NCI-H2196 (cell line): ENCODE results near the gene AJM1.
"Not testable (repeated sequence)": the region's sequence is repeated elsewhere in the genome, so short reads cannot be mapped to it uniquely, and the experiment has no call there.

Experiments used
- DNase-seq: peaks from one replicate; lab custom pipeline; 2025; ENCODE audit not compliant: unreplicated experiment; lab: John Stamatoyannopoulos, UW

The AJM1 gene

DNA sequence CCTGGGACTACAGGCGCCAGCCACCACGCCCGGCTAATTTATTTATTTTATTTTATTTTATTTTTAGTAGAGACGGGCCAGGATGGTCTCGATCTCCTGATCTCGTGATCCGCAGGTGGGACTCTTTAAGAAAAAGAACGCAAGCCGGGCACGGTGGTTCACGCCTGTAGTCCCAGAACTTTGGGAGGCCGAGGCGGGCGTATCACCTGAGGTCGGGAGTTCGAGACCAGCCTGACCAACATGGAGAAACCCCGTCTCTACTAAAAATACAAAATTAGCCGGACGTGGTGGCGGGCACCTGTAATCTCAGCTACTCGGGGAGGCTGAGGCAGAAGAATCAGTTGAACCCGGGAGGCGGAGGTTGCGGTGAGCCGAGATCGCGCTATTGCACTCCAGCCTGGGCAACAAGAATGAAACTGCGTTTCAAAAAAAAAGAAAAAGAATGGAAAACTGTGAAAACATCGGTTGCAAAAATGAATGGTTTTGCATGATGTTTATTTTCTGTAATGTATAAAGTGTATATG lies 24.7 kb downstream of the AJM1 start:
- not testable (repeated sequence) for DNase-seq

DNA sequence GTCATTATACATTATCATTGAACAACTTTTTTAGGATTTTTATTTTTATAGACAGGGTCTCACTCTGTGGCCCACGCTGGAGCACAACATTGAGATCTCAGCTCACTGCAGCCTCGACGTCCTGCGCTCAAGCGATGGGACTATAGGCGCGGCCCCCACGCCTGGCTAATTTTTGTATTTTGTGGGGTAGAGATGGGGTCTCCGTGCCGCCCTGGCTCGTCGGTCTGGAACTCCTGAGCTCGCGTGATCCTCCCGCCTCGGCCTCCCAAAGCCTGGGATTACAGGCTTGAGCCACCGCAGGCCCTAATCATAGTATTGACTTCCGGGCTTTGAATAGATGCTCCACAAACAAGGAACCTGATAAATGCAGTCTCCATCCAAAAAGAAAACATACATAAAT lies 25.2 kb downstream of the AJM1 start:
- DNase-seq: no peak

DNA sequence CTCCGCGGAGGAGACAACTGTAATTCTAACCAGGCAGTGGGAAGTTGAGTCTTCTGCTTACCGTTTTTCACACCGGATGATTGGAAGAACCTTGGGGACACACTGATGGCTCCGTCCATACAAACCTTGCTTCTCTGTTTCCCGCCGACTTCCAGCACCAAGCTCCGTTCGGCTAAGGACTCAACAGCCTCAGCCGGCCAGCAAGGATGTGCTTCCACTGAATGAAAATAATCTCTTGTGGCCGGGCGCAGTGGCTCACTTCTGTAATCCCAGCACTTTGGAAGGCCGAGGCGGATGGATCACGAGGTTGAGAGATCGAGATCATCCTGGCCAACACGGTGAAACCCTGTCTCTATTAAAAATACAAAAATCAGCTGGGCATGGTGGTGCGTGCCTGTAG lies 25.6 kb downstream of the AJM1 start:
- DNase-seq: no peak

DNA sequence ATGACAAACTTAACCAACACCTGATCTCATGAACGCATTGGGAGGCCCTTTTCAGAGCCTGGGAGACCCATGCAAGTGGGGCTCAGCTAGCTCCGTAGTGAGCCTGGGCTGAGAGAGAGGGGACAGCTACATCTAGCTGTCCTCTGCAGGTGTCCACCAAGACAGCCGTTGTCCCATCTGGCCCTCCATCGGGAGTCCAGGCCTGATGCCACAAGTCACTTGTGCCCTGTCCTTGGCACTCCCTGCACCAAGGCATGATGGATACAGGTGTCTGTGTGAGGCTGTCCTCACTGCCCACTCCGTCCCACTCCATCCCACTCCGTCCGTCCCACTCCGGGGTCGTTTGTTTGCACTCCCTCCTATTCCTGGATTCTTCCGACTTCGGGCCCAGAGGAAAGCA lies 26.4 kb downstream of the AJM1 start:
- DNase-seq: no peak

DNA sequence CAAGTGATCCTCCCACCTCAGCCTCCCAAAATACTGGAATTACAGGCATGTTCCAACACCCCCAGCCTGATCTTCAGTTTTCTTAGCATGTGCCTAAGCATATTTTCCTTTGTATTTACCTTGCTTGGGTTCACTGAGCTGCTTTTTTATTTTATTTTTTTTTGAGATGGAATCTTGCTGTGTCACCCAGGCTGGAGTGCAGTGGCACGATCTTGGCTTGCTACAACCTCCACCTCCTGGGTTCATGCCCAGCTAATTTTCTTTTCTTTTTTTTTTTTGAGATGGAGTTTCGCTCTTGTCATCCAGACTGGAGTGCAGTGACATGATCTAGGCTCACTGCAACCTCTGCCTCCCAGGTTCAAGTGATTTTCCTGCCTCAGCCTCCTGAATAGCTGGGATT lies 27.3 kb downstream of the AJM1 start:
- DNase-seq: not testable (repeated sequence)

DNA sequence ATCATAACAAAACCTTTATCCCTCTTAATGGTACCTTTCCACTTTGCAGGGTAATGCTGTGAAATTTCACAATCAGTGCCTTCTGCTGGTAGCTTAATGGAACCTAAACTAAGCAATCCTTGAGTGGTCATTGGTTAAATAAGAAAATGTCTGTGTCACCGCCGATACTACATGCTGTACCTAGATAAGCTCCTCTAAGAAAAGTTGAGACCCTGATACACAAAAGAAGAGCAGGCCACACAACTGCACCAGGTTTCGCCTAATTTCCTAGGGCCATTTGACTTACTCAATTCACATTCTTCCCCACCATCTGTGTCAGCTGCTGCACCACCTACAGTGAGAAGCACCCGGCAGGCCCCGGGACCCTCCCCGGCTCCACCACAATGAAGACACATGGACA lies 32.9 kb downstream of the AJM1 start:
- no peak for DNase-seq

DNA sequence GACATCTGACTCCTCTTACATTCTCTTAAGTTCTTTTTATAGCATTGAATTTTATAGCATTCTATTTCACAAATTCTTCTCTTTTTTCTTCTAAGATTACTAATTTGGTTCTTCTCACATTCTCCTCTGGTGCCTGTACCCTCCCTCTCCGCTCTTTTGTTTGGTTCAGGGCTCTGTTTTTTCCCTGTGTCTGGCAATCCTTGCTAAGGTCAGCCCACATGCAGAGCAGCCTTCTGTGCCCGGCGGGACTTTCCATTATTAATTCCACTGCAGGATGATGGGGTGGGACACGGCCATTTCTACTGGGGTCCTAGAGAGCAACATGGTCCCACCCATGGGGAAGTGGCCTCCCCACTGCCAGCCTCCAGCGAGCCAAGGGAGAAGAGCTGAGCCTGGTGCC lies 34.2 kb downstream of the AJM1 start:
- DNase-seq: no peak

DNA sequence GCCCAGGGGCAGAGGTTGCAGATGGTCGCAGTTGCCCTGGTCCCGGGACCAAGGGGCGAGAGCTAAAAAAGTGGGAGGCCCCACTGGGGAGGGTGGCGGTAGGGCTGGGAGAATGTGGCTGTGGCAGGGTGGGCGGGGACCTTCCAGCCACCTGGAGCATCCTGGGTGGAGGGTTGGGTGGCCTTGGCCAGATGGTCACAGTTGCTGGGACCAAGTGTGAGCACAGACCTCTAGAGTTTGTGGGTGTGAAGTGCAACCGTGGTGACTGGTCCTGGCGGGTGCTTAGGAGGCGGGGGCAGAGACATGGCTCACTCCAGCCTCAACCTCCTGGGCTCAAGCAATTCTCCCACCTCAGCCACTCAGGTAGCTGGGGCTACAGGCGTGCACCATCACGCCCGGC lies 38.4 kb downstream of the AJM1 start:
- DNase-seq: no peak

DNA sequence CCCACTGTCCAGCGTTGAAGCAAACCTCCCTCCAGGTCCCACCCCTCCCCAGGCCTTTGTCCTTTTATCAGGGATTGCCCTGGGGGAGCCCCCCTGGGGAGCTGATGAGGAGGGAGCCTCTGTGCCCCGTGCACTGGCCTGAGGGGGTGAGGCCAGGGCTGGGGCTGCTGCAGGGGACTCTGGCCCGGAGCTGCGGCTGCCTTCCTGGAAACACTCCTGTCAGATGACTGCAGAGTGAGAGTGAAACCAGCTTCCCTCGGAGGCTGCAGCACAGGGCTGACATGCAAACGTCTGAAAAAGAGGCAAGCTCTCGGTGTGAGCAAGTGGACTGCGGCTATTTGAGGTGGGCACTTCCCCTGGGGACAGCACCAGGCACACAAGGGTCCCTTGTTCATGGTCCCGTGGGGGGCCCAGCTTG lies 39.4 kb downstream of the AJM1 start:
- DNase-seq: no peak

DNA sequence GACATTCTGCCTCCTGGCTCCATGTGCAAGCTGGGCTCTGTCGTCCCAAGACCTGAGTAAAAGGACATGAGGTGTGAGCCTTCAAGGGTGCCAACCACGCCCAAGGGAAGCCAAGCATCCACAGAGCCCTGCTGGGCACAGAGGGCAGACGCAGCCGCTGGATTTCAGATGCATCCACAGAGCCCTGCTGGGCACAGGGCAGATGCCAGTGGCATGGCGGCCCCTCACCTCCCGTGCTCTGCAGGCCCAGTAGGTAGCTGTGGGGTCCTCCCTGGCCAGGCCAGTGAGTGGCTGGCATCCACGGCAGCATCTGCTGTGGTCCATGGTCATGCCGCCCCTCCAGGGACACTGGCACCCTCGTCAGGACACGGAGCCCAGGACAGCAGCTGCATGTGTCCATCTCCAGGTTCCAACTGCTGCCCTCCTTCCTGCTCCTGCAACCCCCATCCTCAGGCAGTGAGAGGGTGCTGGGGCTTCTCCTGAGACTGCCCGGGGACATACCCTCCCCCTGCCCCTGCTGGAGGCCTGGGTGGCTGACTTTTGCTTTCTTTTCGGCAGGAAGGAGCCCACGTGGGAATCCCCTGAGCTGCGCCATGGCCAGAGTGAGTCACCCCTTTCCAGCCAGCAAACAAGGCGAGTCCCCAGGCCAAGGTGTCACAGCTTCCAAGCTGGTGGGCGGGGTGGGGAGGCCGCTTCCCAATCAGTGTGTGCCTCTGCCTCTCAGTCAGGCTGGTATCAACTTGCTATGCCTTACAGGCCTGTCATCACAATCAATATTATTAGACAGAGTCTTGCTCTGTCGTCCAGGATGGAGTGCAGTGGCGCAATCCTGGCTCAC lies 40.0 kb downstream of the AJM1 start:
- peak; percentile 48 for DNase-seq

DNA sequence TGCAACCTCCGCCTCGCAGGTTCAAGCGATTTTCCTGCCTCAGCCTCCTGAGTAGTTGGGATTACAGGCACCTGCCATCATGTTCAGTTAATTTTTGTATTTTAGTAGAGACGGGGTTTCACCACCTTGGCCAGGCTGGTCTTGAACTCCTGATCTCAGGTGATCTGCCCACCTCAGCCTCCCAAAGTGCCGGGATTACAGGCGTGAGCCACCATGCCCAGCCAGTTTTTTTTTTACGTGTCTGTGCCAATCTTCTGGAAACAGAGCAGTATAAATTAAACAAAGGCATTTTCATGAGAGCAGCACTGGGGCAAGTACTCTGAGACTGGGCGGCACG lies 40.6 kb downstream of the AJM1 start:
- DNase-seq: not testable (repeated sequence)

DNA sequence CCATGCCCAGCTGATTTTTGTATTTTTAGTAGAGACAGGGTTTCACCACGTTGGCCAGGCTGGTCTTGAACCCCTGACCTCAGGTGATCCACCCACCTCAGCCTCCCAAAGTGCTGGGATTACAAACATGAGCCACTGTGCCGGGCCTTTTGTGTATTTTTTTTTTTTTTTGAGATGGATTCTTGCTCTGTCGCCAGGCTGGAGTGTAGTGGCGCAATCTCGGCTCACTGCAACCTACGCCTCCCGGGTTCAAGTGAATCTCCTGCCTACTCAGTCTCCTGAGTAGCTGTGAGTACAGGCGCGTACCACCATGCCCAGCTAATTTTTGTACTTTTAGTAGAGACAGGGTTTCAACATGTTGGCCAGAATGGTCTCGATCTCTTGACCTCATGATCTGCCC lies 41.4 kb downstream of the AJM1 start:
- not testable (repeated sequence) for DNase-seq

DNA sequence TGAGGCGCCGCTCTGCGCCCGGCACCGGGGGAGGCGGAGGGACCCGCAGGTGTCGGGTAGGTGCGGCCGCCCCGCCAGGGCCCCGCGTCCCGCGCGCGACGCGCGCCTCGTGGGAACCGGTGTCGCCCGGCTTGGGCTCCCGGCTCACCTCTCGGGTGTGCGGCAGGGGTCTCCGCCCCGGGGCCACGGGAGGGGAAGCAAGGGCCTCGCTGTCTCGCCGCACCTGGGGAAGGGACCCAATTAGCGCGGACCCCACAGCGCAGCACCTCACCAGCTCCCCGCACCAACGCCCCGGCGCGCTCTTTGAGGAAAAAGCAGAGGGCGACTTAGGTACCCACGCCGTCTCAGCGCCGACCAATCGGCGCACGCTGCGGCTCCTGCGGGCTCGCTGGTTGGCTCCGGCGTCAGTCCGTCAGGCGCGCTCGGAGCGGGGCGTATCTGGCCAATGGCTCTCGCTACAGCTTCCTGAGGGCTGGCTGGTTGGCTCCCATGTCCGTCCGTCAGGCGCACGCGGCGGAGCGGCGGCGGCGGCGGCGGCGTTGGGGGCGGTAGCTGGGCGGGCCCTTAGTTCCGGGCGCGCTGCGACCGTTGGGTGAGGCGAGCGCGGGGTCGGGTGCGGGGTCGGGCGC lies 43.8 kb downstream of the AJM1 start, which contains the start of gene TRAF2:
Gene TRAF2 (plus strand): TSS at position 567 of the 629 bp plus-strand sequence. CDS start 12,225 bp downstream, outside the sequence.
- DNase-seq: peak; percentile 97

DNA sequence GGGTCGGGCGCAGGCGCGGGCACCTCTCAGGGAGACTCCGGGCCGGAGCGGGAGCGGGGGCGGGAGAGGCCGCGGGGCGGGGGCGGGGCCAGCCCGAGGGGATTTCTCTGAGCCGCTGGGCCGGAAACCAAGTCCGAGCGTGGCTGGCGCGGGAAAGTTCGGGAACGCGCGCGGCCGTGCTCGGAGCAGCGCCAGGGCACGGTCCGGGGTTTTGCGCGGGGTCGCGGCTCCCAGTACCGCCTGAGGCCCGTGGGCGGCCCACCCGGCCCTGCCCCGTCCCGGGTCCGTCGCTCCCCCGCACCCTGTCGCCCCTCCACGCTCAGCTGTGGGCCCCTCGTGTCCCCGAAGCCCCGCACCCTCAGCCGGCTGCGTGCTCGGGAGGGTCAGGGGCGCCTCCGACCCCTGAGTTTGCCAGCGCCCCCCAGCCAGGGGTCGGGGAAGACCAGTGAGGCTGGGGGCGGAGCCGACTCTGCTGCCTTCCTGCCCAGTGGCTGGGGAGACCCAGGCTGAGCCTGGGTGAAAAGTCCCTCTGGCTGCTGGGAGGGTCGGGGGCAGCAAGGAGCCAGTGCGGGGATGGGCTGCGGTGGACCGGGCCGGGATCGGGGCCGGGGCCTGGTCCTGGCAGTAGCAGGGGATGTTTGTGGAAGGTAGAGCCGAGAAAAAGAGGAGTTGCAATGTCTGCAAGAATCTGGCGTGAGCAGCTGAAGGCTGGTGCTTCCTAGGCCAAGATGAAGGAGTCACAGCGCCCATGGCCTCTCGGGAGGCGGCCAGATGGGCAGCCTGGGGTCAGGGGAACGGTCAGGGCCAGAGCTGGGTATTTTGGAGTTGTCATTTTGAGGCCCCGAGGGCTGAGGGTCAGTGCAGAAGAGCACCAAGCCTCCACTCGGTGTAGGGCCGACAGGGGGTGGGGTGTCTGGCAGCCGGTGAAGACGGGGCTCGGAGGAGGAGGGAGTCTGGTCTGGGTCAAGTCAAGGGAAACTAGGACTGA lies 44.6 kb downstream of the AJM1 start:
- peak; percentile 55 for DNase-seq

DNA sequence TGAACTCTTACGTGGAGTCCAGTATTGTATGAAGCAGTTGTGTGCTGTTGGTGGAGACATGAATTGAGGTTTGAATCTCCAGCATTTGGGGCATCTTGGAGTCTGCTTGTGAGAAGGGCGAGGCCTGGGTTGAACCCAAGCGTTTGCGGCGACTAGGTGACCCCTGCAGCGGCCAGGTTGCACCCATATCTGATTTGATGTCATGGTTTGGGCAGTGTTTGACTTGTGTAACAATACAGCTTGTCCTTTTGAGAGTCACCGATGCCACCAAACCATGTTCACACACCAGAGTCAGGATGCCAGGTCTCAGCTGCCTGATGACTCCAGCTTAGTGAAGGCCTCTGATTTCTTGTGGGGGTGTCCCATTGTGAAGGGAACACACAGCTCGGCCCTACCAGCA lies 46.2 kb downstream of the AJM1 start:
- no peak for DNase-seq

DNA sequence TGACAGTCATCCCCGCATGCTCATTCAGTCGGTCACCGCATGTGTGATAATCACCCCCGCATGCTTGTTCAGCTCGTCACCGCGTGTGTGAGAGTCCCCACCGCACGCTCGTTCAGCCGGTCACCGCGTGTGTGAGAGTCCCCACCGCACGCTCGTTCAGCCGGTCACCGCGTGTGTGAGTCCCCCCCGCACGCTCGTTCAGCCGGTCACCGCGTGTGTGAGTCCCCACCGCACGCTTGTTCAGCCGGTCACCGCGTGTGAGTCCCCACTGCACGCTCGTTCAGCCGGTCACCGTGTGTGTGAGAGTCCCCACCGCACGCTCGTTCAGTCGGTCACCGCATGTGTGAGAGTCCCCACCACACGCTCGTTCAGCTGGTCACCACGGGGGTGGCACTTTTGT lies 47.6 kb downstream of the AJM1 start:
- no peak for DNase-seq

DNA sequence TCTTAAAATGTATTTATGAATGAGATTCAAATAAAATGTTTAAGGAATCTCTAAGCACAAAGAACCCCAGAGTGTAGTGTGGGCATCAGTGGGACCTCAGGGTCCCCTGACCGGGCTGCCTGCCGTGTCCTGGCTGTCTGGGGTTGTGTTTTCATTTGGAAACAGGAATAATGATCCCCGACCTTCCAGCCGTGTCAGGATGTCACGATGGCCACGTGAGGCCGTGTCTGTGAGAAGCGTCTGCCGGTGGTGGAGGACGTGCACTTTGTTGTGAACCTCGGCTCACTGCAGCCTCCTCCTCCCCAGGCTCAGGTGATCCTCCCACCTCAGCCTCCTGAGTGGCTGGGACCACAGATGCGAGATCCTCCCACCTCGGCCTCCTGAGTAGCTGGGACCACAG lies 48.4 kb downstream of the AJM1 start:
- no peak for DNase-seq
